Ascending aorta (tissue), 2 donors: ENCODE results near the gene MEIOSIN. TPM values are rescaled to one million over a fixed set of nuclear protein-coding genes. Genes with fewer than 3 reads are reported as not detected.

Experiments used
- DNase-seq, 2 donors: peaks; one replicate each; pipeline ENCODE4 v3.0.0-alpha.2; 2019; ENCODE audit warnings: low spot score in 2 of 2
- H3K27ac ChIP-seq, 2 donors: fragments of 200-600 bp; sonication (generic); one replicate each; pipeline ENCODE4 v1.5.1; 2016 to 2017; ENCODE audit warnings: mild to moderate bottlenecking in 1 of 2
- H3K27me3 ChIP-seq: fragments of 200-600 bp; sonication (generic); one replicate; pipeline ENCODE4 v1.5.1; 2017
- H3K36me3 ChIP-seq, 2 donors: fragments of 200-600 bp; sonication (generic); one replicate each; pipeline ENCODE4 v1.5.1; 2016
- H3K4me1 ChIP-seq, 2 donors: fragments of 200-600 bp; sonication (generic); one replicate each; pipeline ENCODE4 v1.5.1; 2016 to 2017; ENCODE audit warnings: mild to moderate bottlenecking in 1 of 2
- H3K4me3 ChIP-seq, 2 donors: fragments of 200-600 bp; sonication (generic); one replicate each; pipeline ENCODE4 v1.5.1; 2016 to 2017; ENCODE audit warnings: mild to moderate bottlenecking in 1 of 2
- H3K9me3 ChIP-seq, 2 donors: fragments of 200-600 bp; sonication (generic); one replicate each; pipeline ENCODE4 v1.5.1; 2016
- intact Hi-C: fragments of 100-400 bp; cut with DNase I; formaldehyde crosslinking; loops from one replicate; pipeline ENCODE4 v1.15.1; 2023
- total RNA-seq: library from RNA; depleted of rRNA; stranded (reverse); fragments of >200 nt; gene quantifications from one replicate; pipeline ENCODE4 v1.1.0, GENCODE V29; 2016
- TF ChIP-seq, protein P1 (sequence below), 3 experiments: fragments of 200-600 bp in 2 of 3; fragments of 450-650 bp in 1 of 3; sonication (generic) in 2 of 3; IDR thresholded peaks; one replicate each; pipeline ENCODE4 v1.5.1; 2016 to 2019; ENCODE audit warnings: antibody characterized with exemption in 3 of 3, mild to moderate bottlenecking in 1 of 3, moderate library complexity in 1 of 3

The MEIOSIN gene
- total RNA-seq, 1 donor from 2014 or later, result not detected

- peak overlapping the region; percentile 93 to 94 for H3K27ac ChIP-seq
- TF ChIP-seq, protein P1, sequence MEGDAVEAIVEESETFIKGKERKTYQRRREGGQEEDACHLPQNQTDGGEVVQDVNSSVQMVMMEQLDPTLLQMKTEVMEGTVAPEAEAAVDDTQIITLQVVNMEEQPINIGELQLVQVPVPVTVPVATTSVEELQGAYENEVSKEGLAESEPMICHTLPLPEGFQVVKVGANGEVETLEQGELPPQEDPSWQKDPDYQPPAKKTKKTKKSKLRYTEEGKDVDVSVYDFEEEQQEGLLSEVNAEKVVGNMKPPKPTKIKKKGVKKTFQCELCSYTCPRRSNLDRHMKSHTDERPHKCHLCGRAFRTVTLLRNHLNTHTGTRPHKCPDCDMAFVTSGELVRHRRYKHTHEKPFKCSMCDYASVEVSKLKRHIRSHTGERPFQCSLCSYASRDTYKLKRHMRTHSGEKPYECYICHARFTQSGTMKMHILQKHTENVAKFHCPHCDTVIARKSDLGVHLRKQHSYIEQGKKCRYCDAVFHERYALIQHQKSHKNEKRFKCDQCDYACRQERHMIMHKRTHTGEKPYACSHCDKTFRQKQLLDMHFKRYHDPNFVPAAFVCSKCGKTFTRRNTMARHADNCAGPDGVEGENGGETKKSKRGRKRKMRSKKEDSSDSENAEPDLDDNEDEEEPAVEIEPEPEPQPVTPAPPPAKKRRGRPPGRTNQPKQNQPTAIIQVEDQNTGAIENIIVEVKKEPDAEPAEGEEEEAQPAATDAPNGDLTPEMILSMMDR (IDR thresholded peaks at IDR 0.05), result no peak
- intact Hi-C loops, result loop anchor here (2.0 kb wide), 1 partner anchor 17 kb away; no protein-coding TSS in a partner anchor
Measured at GRCh38 chr19:45781214-45782161, 48.2 kb downstream of the MEIOSIN start.

GRCh38 chr19:45782162-45782691 is 49.0 kb downstream of the MEIOSIN start, which contains the start of gene DMPK:
DMPK (minus strand) TSS chr19:45782490; CDS start chr19:45782352, 138 bp downstream.
- DNase-seq, result no peak
- peak within 1 kb of the TSS; percentile 93 to 94 for H3K27ac ChIP-seq
- no peaks in the 10 kb centered on the region for H3K9me3 ChIP-seq
- peaks cover 37 to 44% of the 10 kb centered on the region in 2 donors for H3K36me3 ChIP-seq
- no peaks in the 10 kb centered on the region for H3K27me3 ChIP-seq
- intact Hi-C loops, result loop anchor here (2.0 kb wide), 1 partner anchor 17 kb away; no protein-coding TSS in a partner anchor
- TF ChIP-seq, protein P1 (IDR thresholded peaks at IDR 0.05), result no peak
- H3K4me3 ChIP-seq, result peak within 1 kb of the TSS; percentile 71 to 94
- peaks cover 11 to 45% of the 10 kb centered on the region in 2 donors for H3K4me1 ChIP-seq

More at GRCh38 chr19:45781214-45782161, 48.2 kb downstream of the MEIOSIN start:
- Histone ChIP-seq H3K4me1 (peaks cover 11 to 45% of the 10 kb centered on the region in 2 donors), H3K9me3 (no peaks in the 10 kb centered on the region), H3K4me3 (peak overlapping the region; percentile 71 to 94), H3K36me3 (peaks cover 38 to 44% of the 10 kb centered on the region in 2 donors), H3K27me3 (no peaks in the 10 kb centered on the region)
- no peak for DNase-seq

GRCh38 chr19:45782820-45783785 is 49.9 kb downstream of the MEIOSIN start:
- Histone ChIP-seq H3K27ac (peak overlapping the region; percentile 93 to 94), H3K36me3 (peaks cover 30 to 42% of the 10 kb centered on the region in 2 donors), H3K9me3 (no peaks in the 10 kb centered on the region), H3K4me3 (peak overlapping the region; percentile 71 to 94), H3K4me1 (peaks cover 11 to 45% of the 10 kb centered on the region in 2 donors), H3K27me3 (no peaks in the 10 kb centered on the region)
- intact Hi-C loops, result loop anchor here (2.0 kb wide), 1 partner anchor 16 kb away; no protein-coding TSS in a partner anchor
- TF ChIP-seq, protein P1 (IDR thresholded peaks at IDR 0.05), result no peak
- peak in 1 of 2 donors; percentile 92 for DNase-seq

GRCh38 chr19:45784096-45784495 is 50.9 kb downstream of the MEIOSIN start:
- DNase-seq, result no peak
- peaks cover 11 to 43% of the 10 kb centered on the region in 2 donors for H3K4me1 ChIP-seq
- no peaks in the 10 kb centered on the region for H3K27me3 ChIP-seq
- intact Hi-C loops, result loop anchor here (1.0 kb wide), 1 partner anchor 8 kb away; the partner anchor contains the start of gene DMWD
- peak overlapping the region in 1 of 2 donors; percentile 94 for H3K4me3 ChIP-seq
- no peaks in the 10 kb centered on the region for H3K9me3 ChIP-seq
- peak overlapping the region; percentile 93 to 94 for H3K27ac ChIP-seq
- peaks cover 31 to 42% of the 10 kb centered on the region in 2 donors for H3K36me3 ChIP-seq
- TF ChIP-seq, protein P1 (IDR thresholded peaks at IDR 0.05), result no peak

- Histone ChIP-seq H3K4me3 (no peak overlapping the region), H3K36me3 (peaks cover 39 to 50% of the 10 kb centered on the region in 2 donors), H3K9me3 (no peaks in the 10 kb centered on the region), H3K4me1 (peaks cover 7 to 33% of the 10 kb centered on the region in 2 donors), H3K27ac (peak overlapping the region; percentile 93 to 94), H3K27me3 (no peaks in the 10 kb centered on the region)
- TF ChIP-seq, protein P1 (IDR thresholded peaks at IDR 0.05), result no peak
- intact Hi-C loops, result no loop called here
- DNase-seq, result no peak
Measured at GRCh38 chr19:45785097-45785496, 51.9 kb downstream of the MEIOSIN start.
